OCI-LY3 (cell line): Measurements from ENCODE around the gene GSAP.

ENCODE experiments used
- EZH2phosphoT487 ChIP-seq: fragments of 200-600 bp; shearing (Covaris generic); IDR thresholded peaks from 2 replicates; pipeline ENCODE4 v1.6.1; 2018; ENCODE audit warnings: antibody characterized with exemption, mixed run types, low read depth
- TF ChIP-seq, protein P1 (sequence below): fragments of 200-600, 300-600 bp; sonication (generic); IDR thresholded peaks from 2 replicates; pipeline ENCODE4 v1.5.1; 2014; ENCODE audit warnings: antibody characterized with exemption, low read length, low read depth

DNA sequence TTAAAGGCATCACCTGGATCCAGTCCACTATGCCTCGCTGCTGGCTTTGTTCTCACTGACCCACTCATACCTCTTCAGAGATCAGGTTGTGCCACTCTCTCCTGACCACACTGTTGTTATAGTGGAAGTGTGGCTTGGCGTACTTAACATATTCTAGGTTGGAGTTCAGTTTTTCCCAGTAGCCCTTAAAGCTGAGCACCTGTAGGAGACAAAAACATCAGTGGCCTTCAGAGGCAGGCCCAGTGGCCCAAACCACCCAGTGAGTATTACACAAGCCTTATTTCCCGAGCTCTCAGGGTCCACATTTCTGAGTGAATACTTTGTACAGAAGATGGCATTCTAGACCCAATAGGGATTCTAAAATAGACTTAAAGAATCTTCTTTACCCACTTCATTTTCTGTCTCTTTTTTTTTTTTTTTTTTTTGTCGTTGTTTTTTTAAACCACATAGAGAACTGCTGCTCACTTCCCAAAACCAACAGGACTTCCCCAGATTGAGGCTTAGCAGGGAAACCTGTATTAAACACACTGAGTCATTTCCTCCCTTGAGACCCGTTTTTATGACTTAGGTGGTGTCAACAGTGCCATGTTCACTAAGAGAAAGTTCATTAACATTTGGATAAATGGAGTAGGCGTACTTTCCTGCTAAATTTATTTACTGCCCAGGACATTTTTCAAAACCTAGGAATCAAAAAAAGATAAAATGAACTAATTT is 85.8 kb downstream of the GSAP start:
- TF ChIP-seq, protein P1, sequence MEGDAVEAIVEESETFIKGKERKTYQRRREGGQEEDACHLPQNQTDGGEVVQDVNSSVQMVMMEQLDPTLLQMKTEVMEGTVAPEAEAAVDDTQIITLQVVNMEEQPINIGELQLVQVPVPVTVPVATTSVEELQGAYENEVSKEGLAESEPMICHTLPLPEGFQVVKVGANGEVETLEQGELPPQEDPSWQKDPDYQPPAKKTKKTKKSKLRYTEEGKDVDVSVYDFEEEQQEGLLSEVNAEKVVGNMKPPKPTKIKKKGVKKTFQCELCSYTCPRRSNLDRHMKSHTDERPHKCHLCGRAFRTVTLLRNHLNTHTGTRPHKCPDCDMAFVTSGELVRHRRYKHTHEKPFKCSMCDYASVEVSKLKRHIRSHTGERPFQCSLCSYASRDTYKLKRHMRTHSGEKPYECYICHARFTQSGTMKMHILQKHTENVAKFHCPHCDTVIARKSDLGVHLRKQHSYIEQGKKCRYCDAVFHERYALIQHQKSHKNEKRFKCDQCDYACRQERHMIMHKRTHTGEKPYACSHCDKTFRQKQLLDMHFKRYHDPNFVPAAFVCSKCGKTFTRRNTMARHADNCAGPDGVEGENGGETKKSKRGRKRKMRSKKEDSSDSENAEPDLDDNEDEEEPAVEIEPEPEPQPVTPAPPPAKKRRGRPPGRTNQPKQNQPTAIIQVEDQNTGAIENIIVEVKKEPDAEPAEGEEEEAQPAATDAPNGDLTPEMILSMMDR, result no peak
- TF ChIP-seq EZH2phosphoT487, result no peak
